H9 (cell line): Measurements from ENCODE around the gene ANKS1B. TPM values are rescaled to one million over a fixed set of nuclear protein-coding genes. Genes with fewer than 3 reads are reported as not detected.

Experiments used
- DNase-seq: peaks from one replicate; pipeline ENCODE4 v3.0.0-alpha.2; 2017
- H2AFZ ChIP-seq: one replicate; pipeline ENCODE4 v1.6.1; 2013; ENCODE audit warnings: mild to moderate bottlenecking, low read length, control low read depth, moderate library complexity
- H2AK5ac ChIP-seq: 2 replicates; pipeline ENCODE4 v1.6.1; 2013; ENCODE audit warnings: low read length, control low read depth, mixed read lengths; ENCODE audit not compliant: insufficient read length
- H2BK120ac ChIP-seq: one replicate; pipeline ENCODE4 v1.6.1; 2013; ENCODE audit warnings: low read depth, mild to moderate bottlenecking, low read length, control low read depth, inconsistent platforms; ENCODE audit not compliant: poor library complexity, severe bottlenecking
- H2BK12ac ChIP-seq: 2 replicates; pipeline ENCODE4 v1.6.1; 2013; ENCODE audit warnings: low read length, control low read depth, mixed read lengths, low read depth; ENCODE audit not compliant: insufficient read length
- H2BK15ac ChIP-seq: 2 replicates; pipeline ENCODE4 v1.6.1; 2013; ENCODE audit warnings: low read depth, low read length, control low read depth
- H2BK20ac ChIP-seq: one replicate; pipeline ENCODE4 v1.6.1; 2013; ENCODE audit warnings: low read depth, mild to moderate bottlenecking, low read length, control low read depth, inconsistent platforms; ENCODE audit not compliant: poor library complexity, severe bottlenecking
- H2BK5ac ChIP-seq: 2 replicates; pipeline ENCODE4 v1.6.1; 2013; ENCODE audit warnings: low read length, control low read depth, mixed read lengths; ENCODE audit not compliant: insufficient read length
- H3K14ac ChIP-seq: 2 replicates; pipeline ENCODE4 v1.6.1; 2013; ENCODE audit warnings: low read length, control low read depth; ENCODE audit not compliant: insufficient read depth
- H3K18ac ChIP-seq: 2 replicates; pipeline ENCODE4 v1.6.1; 2013; ENCODE audit warnings: low read depth, mild to moderate bottlenecking, mixed read lengths, low read length, control low read depth; ENCODE audit not compliant: insufficient read length
- H3K23ac ChIP-seq: 2 replicates; pipeline ENCODE4 v1.6.1; 2013; ENCODE audit warnings: low read length, control low read depth, mixed read lengths, low read depth; ENCODE audit not compliant: insufficient read length
- H3K23me2 ChIP-seq: 2 replicates; pipeline ENCODE4 v1.6.1; 2013; ENCODE audit warnings: low read depth, mild to moderate bottlenecking, mixed read lengths, low read length, control low read depth; ENCODE audit not compliant: insufficient read length, poor library complexity, severe bottlenecking
- H3K27ac ChIP-seq: 2 replicates; pipeline ENCODE4 v1.5.1; 2013; ENCODE audit warnings: low read length, control low read depth, mixed read lengths, low read depth; ENCODE audit not compliant: insufficient read length
- H3K27me3 ChIP-seq: 2 replicates; pipeline ENCODE4 v1.6.1; 2013; ENCODE audit warnings: low read length, control low read depth, inconsistent platforms; ENCODE audit not compliant: insufficient read depth
- H3K4ac ChIP-seq: 2 replicates; pipeline ENCODE4 v1.6.1; 2013; ENCODE audit warnings: low read depth, mild to moderate bottlenecking, control low read depth, inconsistent platforms, low read length, moderate library complexity
- H3K4me1 ChIP-seq: 2 replicates; pipeline ENCODE4 v1.6.1; 2013; ENCODE audit warnings: low read length, control low read depth, inconsistent platforms; ENCODE audit not compliant: insufficient read depth
- H3K4me2 ChIP-seq: 2 replicates; pipeline ENCODE4 v1.6.1; 2013; ENCODE audit warnings: low read length, control low read depth, mixed read lengths; ENCODE audit not compliant: insufficient read length, insufficient read depth
- H3K56ac ChIP-seq: 2 replicates; pipeline ENCODE4 v1.6.1; 2013; ENCODE audit warnings: low read depth, mild to moderate bottlenecking, mixed read lengths, low read length, control low read depth; ENCODE audit not compliant: insufficient read length
- H3K79me1 ChIP-seq: 2 replicates; pipeline ENCODE4 v1.6.1; 2013; ENCODE audit warnings: low read depth, mild to moderate bottlenecking, moderate library complexity, low read length, control low read depth, inconsistent platforms; ENCODE audit not compliant: insufficient read depth, poor library complexity, severe bottlenecking
- H3K79me2 ChIP-seq: 2 replicates; pipeline ENCODE4 v1.6.1; 2013; ENCODE audit warnings: low read length, control low read depth, inconsistent platforms; ENCODE audit not compliant: insufficient read depth
- H3K9ac ChIP-seq: 2 replicates; pipeline ENCODE4 v1.6.1; 2013; ENCODE audit warnings: low read length, control low read depth, mixed read lengths; ENCODE audit not compliant: insufficient read length; ENCODE audit errors: extremely low read depth
- H3K9me3 ChIP-seq: one replicate; pipeline ENCODE4 v1.6.1; 2013; ENCODE audit warnings: low read depth, low read length, inconsistent platforms; ENCODE audit not compliant: control insufficient read depth
- H3T11ph ChIP-seq: one replicate; pipeline ENCODE4 v1.6.1; 2013; ENCODE audit warnings: mild to moderate bottlenecking, low read length, control low read depth, inconsistent platforms
- H4K20me1 ChIP-seq: one replicate; pipeline ENCODE4 v1.6.1; 2013; ENCODE audit not compliant: control insufficient read depth, insufficient read length, insufficient read depth
- H4K5ac ChIP-seq: 2 replicates; pipeline ENCODE4 v1.6.1; 2013; ENCODE audit warnings: low read depth, mild to moderate bottlenecking, mixed read lengths, low read length, control low read depth; ENCODE audit not compliant: insufficient read length
- H4K8ac ChIP-seq: replicated peaks from 2 replicates; pipeline ENCODE4 v1.6.1; 2013; ENCODE audit warnings: low read length, control low read depth, mixed read lengths, low read depth; ENCODE audit not compliant: insufficient read length
- H4K91ac ChIP-seq: 2 replicates; pipeline ENCODE4 v1.6.1; 2013; ENCODE audit warnings: low read depth, mild to moderate bottlenecking, moderate library complexity, mixed read lengths, low read length, control low read depth; ENCODE audit not compliant: insufficient read length
- H3K27ac Mint-ChIP-seq, 3 experiments: 2 replicates in 2 of 3; 3 replicates in 1 of 3; pipeline ENCODE4 v1.8.0; 2020 to 2021; ENCODE audit warnings: mixed read lengths in 3 of 3, mild to moderate bottlenecking in 1 of 3, moderate library complexity in 1 of 3
- H3K27me3 Mint-ChIP-seq: 2 replicates; pipeline ENCODE4 v1.8.0; 2021; ENCODE audit warnings: low read depth, mild to moderate bottlenecking, moderate library complexity, mixed read lengths
- H3K36me3 Mint-ChIP-seq, 3 experiments: 2 replicates in 2 of 3; 3 replicates in 1 of 3; pipeline ENCODE4 v1.8.0; 2020 to 2021; ENCODE audit warnings: low read depth in 3 of 3, mixed read lengths in 3 of 3; ENCODE audit not compliant: insufficient read depth in 1 of 3
- H3K4me1 Mint-ChIP-seq, 2 experiments: 2 replicates each; pipeline ENCODE4 v1.8.0; 2020; ENCODE audit warnings: mixed read lengths in 2 of 2
- H3K4me3 Mint-ChIP-seq, 2 experiments: 2 replicates in 1 of 2; 3 replicates in 1 of 2; pipeline ENCODE4 v1.8.0; 2020 to 2021; ENCODE audit warnings: mild to moderate bottlenecking in 2 of 2, mixed read lengths in 2 of 2, moderate library complexity in 1 of 2
- H3K9me3 Mint-ChIP-seq, 2 experiments: 2 replicates in 1 of 2; 3 replicates in 1 of 2; pipeline ENCODE4 v1.8.0; 2020; ENCODE audit warnings: mild to moderate bottlenecking in 2 of 2, mixed read lengths in 2 of 2, moderate library complexity in 1 of 2
- WGBS: extraction: QIAGEN DNeasy Blood & Tissue Kit; methylation state at CpG from one replicate; pipeline ENCODE4 v1.1.7; 2013; ENCODE audit warnings: missing lambda C conversion rate, low lambda C conversion rate, mixed read lengths; ENCODE audit not compliant: insufficient read length; ENCODE audit errors: extremely low coverage; 5-methylcytosine and 5-hydroxymethylcytosine counted together
- total RNA-seq: library from RNA; stranded (reverse); gene quantifications from 2 replicates; pipeline ENCODE4 v1.2.1, GENCODE V29; 2021
- TF ChIP-seq, protein P1 (sequence below): fragments of 200-600 bp; sonication (generic); conservative IDR thresholded peaks from 3 replicates; pipeline ENCODE4 v1.8.0; 2021; ENCODE audit warnings: antibody characterized with exemption, mild to moderate bottlenecking

The ANKS1B gene
- total RNA-seq, 1 experiment from 2014 or later, result 4.1 TPM

DNA sequence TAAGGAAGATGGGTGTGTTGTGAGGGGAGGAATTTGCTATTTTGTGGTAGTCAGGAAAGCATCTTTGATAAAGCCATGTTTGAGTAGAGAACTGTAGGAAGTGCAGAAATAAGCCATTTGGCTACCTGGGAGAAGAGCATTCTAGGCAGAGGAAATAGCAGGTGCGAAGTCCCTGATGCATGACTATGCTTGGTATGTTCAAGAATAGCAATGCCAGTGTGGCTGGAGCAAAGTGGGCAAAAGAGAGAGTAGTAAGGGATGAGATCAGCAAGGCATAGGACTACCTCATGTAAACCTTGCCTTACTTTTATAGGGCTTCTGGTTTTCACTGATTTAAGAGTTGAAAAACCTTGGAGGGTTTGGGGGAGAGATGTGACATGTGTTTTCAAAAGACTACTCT, 702.6 kb downstream of the ANKS1B start:
- H3K4ac ChIP-seq, result no peak overlapping the region
- no peak overlapping the region for H3K9ac ChIP-seq
- no peak overlapping the region for H3K18ac ChIP-seq
- no peak overlapping the region for H2AFZ ChIP-seq
- no peaks in the 10 kb centered on the region for H3K4me1 ChIP-seq
- H4K20me1 ChIP-seq, result no peaks in the 10 kb centered on the region
- no peak for DNase-seq
- H3K14ac ChIP-seq, result no peak overlapping the region
- peaks cover under 1 to 1% of the 10 kb centered on the region in 2 experiments; a peak in 1 of 5 replicates for H3K9me3 Mint-ChIP-seq
- no peak overlapping the region for H4K8ac ChIP-seq
- no peak overlapping the region for H2BK15ac ChIP-seq
- no peak overlapping the region for H3T11ph ChIP-seq
- H2BK5ac ChIP-seq, result no peak overlapping the region
- H3K79me2 ChIP-seq, result no peaks in the 10 kb centered on the region
- H3K23ac ChIP-seq, result no peak overlapping the region
- TF ChIP-seq, protein P1, sequence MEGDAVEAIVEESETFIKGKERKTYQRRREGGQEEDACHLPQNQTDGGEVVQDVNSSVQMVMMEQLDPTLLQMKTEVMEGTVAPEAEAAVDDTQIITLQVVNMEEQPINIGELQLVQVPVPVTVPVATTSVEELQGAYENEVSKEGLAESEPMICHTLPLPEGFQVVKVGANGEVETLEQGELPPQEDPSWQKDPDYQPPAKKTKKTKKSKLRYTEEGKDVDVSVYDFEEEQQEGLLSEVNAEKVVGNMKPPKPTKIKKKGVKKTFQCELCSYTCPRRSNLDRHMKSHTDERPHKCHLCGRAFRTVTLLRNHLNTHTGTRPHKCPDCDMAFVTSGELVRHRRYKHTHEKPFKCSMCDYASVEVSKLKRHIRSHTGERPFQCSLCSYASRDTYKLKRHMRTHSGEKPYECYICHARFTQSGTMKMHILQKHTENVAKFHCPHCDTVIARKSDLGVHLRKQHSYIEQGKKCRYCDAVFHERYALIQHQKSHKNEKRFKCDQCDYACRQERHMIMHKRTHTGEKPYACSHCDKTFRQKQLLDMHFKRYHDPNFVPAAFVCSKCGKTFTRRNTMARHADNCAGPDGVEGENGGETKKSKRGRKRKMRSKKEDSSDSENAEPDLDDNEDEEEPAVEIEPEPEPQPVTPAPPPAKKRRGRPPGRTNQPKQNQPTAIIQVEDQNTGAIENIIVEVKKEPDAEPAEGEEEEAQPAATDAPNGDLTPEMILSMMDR, result no peak
- no peak overlapping the region for H4K5ac ChIP-seq
- H2BK120ac ChIP-seq, result no peak overlapping the region
- WGBS, result no CpG with 5 or more reads among the region's 1 CpG
- no peaks in the 10 kb centered on the region for H3K79me1 ChIP-seq
- H3K27me3 Mint-ChIP-seq, result no peaks in the 10 kb centered on the region
- H3K27ac ChIP-seq, result no peak overlapping the region
- H3K36me3 Mint-ChIP-seq, result peaks cover 0 to 2% (median under 1%) of the 10 kb centered on the region in 3 experiments; a peak in 1 of 7 replicates
- H3K9me3 ChIP-seq, result no peaks in the 10 kb centered on the region
- no peak overlapping the region for H3K56ac ChIP-seq
- H3K23me2 ChIP-seq, result no peaks in the 10 kb centered on the region
- H3K4me3 Mint-ChIP-seq, result no peak overlapping the region
- no peak overlapping the region for H3K4me2 ChIP-seq
- no peaks in the 10 kb centered on the region for H3K27me3 ChIP-seq
- H3K4me1 Mint-ChIP-seq, result peaks cover 6 to 10% of the 10 kb centered on the region in 2 experiments
- no peak overlapping the region for H2BK12ac ChIP-seq
- H2BK20ac ChIP-seq, result no peak overlapping the region
- no peak overlapping the region for H2AK5ac ChIP-seq
- H3K27ac Mint-ChIP-seq, result no peak overlapping the region
- no peak overlapping the region for H4K91ac ChIP-seq
